ENCODE measurements around the gene ZYX. TPM values are rescaled to one million over a fixed set of nuclear protein-coding genes. Genes with fewer than 3 reads are reported as not detected.
A peak's percentile ranks its signal among the peaks of the same experiment; 100 is the strongest.

ZYX gene
- total RNA-seq, 4 donors from 2014 or later, result 111 to 389 (median 146) TPM

DNA sequence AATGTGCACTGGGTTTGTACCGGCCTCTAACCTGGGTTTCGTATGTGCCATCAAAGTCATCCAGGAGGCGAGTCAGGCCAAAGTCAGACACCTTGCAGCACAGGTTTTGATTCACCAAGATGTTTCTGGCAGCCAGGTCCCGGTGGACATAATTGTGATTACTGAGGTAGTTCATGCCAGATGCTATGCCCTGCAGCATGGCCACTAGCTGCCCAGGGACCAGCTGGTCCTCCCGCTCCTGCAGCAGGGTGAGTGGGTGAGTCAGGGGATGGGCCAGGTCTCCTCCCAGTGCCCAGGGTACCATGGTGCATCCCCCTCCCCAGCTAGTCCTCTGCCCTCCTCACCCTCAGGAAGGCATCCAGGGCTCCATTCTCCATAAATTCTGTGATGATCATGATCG lies 13.6 kb downstream of the ZYX start:
- H3K4me3 ChIP-seq, result no peak overlapping the region

DNA sequence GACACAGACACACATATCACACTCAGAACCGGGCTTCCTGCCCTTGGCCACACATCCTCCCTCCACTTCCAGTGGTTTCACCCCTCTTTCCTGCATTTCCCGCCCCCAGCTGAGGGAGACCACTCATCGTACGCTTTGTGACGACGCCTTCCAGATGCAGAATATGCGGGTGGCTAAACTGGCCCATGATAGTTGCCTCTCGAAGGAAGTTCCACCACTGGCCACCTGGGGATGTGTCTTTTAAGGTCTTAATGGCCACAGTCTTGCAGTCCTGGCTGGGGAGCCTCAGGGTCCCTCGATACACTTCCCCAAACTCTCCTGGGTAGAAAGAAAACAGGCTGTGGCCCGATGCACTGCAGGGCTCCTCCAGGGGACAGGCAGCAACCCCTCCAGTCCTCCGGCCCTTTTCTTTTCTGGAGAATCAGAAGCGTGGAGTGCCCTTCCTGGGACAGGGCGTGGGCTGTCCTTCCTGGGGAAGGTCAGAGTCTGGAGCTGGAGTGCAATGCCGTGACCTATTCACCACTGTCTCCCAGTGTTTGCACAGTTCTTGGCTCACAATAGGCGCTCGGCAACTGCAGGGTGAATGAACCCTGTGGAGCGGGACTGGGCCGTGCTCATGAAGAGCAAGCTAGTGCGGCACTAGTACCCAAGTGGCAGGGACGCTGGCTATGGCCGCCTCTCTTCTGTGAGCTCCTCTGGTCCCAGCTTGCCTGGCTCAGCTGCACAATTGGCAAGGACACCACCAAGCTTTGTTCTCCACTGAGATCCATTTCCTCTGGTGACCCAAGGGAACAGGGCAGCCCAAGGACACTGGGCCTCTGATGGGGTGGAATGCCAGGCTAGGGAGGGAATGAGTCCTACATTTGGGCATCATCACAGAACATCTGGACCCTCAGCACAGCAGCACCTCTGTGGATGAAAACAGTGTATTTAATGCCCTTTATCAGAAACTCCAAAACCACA lies 14.3 kb downstream of the ZYX start:
- no peak for ATAC-seq
- 77 to 84% methylated on average over 5 to 9 of the region's 21 CpGs for WGBS, 2 donors (ENCODE audit: low coverage in 1 of 2)
- Histone ChIP-seq H3K27ac (no peak overlapping the region), H3K36me3 (peaks cover 0 to 7% of the 10 kb centered on the region in 2 donors), H3K4me3 (no peak overlapping the region), H3K4me1 (peaks cover 3 to 50% (median 29%) of the 10 kb centered on the region in 3 donors), H3K9me3 (no peaks in the 10 kb centered on the region), H3K27me3 (no peaks in the 10 kb centered on the region)
- TF ChIP-seq POLR2A (IDR thresholded peaks at IDR 0.05), result no peak
- TF ChIP-seq, protein P1, sequence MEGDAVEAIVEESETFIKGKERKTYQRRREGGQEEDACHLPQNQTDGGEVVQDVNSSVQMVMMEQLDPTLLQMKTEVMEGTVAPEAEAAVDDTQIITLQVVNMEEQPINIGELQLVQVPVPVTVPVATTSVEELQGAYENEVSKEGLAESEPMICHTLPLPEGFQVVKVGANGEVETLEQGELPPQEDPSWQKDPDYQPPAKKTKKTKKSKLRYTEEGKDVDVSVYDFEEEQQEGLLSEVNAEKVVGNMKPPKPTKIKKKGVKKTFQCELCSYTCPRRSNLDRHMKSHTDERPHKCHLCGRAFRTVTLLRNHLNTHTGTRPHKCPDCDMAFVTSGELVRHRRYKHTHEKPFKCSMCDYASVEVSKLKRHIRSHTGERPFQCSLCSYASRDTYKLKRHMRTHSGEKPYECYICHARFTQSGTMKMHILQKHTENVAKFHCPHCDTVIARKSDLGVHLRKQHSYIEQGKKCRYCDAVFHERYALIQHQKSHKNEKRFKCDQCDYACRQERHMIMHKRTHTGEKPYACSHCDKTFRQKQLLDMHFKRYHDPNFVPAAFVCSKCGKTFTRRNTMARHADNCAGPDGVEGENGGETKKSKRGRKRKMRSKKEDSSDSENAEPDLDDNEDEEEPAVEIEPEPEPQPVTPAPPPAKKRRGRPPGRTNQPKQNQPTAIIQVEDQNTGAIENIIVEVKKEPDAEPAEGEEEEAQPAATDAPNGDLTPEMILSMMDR (IDR thresholded peaks at IDR 0.05), result peak in 1 of 4 experiments; percentile 28

More for the DNA sequence above, 13.6 kb downstream of the ZYX start:
- H3K27ac ChIP-seq, result no peak overlapping the region
- H3K9me3 ChIP-seq, result no peaks in the 10 kb centered on the region
- no peaks in the 10 kb centered on the region for H3K27me3 ChIP-seq
- WGBS, 2 donors (ENCODE audit: low coverage in 1 of 2), result 100% methylated on average over 1 of the region's 6 CpGs; no CpG with 5 or more reads in 1 of the 2 donors
- peaks cover 0 to 14% of the 10 kb centered on the region in 2 donors for H3K36me3 ChIP-seq
- peaks cover 3 to 57% (median 36%) of the 10 kb centered on the region in 3 donors for H3K4me1 ChIP-seq
- no peak for TF ChIP-seq POLR2AphosphoS5 (IDR thresholded peaks at IDR 0.05)
- TF ChIP-seq, protein P1 (IDR thresholded peaks at IDR 0.05), result no peak
- TF ChIP-seq POLR2A (IDR thresholded peaks at IDR 0.05), result no peak
- TF ChIP-seq EP300 (IDR thresholded peaks at IDR 0.05), result no peak
- ATAC-seq, result no peak

DNA sequence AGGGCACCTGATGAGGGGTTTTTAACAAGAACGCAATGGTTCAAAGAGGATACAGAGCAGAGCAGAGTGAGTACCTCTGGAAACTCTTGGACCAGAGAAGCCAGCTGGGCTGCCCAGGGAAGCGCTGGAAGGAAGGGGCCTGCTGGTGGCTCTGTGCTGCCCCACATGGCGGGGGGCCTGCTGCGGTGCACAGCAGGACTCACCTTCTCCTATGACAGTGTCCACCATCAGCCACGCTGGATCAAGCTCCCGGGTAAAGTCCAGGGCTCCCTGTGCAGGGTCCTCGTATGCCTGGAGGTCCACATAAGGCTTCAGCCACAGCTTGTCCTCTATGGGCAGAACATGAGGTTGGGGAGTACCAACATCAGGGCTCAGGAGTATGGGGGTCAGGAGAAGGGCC lies 15.0 kb downstream of the ZYX start:
- ATAC-seq, result no peak
- 80 to 96% methylated on average over 4 to 5 of the region's 7 CpGs for WGBS, 2 donors (ENCODE audit: low coverage in 1 of 2)
- Histone ChIP-seq H3K4me3 (no peak overlapping the region), H3K4me1 (peaks cover 0 to 43% (median 21%) of the 10 kb centered on the region in 3 donors), H3K36me3 (no peaks in the 10 kb centered on the region), H3K27ac (peak overlapping the region in 1 of 4 donors; percentile 33), H3K9me3 (no peaks in the 10 kb centered on the region), H3K27me3 (no peaks in the 10 kb centered on the region)
- TF ChIP-seq EP300 (IDR thresholded peaks at IDR 0.05), result no peak
- TF ChIP-seq POLR2AphosphoS5 (IDR thresholded peaks at IDR 0.05), result no peak
- no peak for TF ChIP-seq POLR2A (IDR thresholded peaks at IDR 0.05)

DNA sequence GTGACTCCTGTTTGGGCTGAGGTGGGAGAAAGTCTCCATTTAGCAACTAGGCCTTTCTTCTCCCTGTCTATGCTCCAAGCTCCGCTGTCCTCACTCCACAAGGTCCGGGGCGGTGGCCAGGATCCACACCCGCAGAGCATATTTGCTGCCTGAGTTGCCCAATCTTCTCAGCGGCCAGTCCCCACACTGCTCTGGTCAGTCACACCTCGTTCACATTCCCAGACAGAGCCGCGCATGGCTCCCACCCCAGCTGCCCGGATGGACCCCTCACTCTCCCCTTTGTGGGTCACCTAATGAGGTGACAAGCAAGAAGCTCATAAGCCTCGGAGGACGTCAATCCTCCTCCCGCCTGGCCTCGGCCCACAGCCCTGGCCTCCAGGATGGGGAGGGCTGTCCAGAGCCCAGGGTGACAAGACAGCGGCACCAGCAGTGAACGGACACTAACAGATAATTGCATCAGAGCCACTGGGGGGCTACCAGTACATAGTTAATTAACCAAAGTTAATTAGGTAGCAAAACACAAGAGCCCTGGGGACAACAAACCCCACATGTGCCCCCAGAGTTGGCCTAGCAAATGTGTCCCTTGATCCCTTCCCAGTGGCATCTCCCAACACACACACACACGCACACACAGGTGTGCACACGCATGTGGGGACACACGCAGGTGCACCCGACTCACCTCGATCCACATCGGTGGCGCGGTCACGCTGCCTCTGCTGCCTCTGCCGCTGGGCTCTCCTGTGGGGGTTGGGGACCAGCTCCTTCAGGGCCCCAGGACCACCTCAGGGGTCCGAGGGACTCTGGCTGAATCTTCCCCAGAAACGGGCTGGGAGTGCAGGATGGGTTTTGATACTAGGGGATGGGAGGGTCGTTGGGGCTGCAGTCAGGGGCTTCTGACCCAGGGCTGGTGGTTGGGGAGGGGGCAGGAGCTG lies 15.7 kb downstream of the ZYX start:
- no peaks in the 10 kb centered on the region for H3K9me3 ChIP-seq
- 60 to 90% methylated on average over 1 to 2 of the region's 28 CpGs for WGBS, 2 donors (ENCODE audit: low coverage in 1 of 2)
- no peak for ATAC-seq
- H3K36me3 ChIP-seq, result no peaks in the 10 kb centered on the region
- no peaks in the 10 kb centered on the region for H3K27me3 ChIP-seq
- H3K27ac ChIP-seq, result no peak overlapping the region
- H3K4me3 ChIP-seq, result no peak overlapping the region
- TF ChIP-seq POLR2A (IDR thresholded peaks at IDR 0.05) (no peak), POLR2AphosphoS5 (IDR thresholded peaks at IDR 0.05) (no peak), EP300 (IDR thresholded peaks at IDR 0.05) (no peak)
- TF ChIP-seq, protein P1 (IDR thresholded peaks at IDR 0.05), result no peak
- peaks cover 0 to 35% (median 14%) of the 10 kb centered on the region in 3 donors for H3K4me1 ChIP-seq

All from gastroesophageal sphincter (tissue), 4 donors.